Smooth muscle cell of the brain vasculature (primary cell): Measurements from ENCODE around the gene MAF.

Experiments
- DNase-seq: peaks from one replicate; pipeline ENCODE4 v3.0.0-alpha.2; 2012; ENCODE audit warnings: low read depth, low spot score

The MAF gene

GRCh38 chr16:79612207-79612606 lies 11.7 kb upstream of the MAF start:
- no peak for DNase-seq

- DNase-seq, result no peak
Observed at GRCh38 chr16:79610771-79611170, 10.2 kb upstream of the MAF start.

GRCh38 chr16:79609861-79610260 lies 9.3 kb upstream of the MAF start:
- no peak for DNase-seq

- no peak for DNase-seq
Observed at GRCh38 chr16:79608976-79609375, 8.4 kb upstream of the MAF start.

- DNase-seq, result no peak
Observed at GRCh38 chr16:79607587-79607986, 7.0 kb upstream of the MAF start.

- no peak for DNase-seq
Observed at GRCh38 chr16:79605999-79606398, 5.5 kb upstream of the MAF start.

GRCh38 chr16:79603055-79603454 lies 2.5 kb upstream of the MAF start:
- no peak for DNase-seq

- no peak for DNase-seq
Observed at GRCh38 chr16:79602628-79603014, 2.1 kb upstream of the MAF start.

- DNase-seq, result peak; percentile 72
Observed at GRCh38 chr16:79601931-79602627, 1.5 kb upstream of the MAF start.

- no peak for DNase-seq
Observed at GRCh38 chr16:79601092-79601930, 774 bp upstream of the MAF start.

- DNase-seq, result no peak
Observed at GRCh38 chr16:79599837-79600637, 500 bp downstream of the MAF start.

- no peak for DNase-seq
Observed at GRCh38 chr16:79599256-79599836, 1.2 kb downstream of the MAF start.

- no peak for DNase-seq
Observed at GRCh38 chr16:79598348-79599181, 2.0 kb downstream of the MAF start.

- DNase-seq, result no peak
Observed at GRCh38 chr16:79598063-79598347, 2.5 kb downstream of the MAF start.

GRCh38 chr16:79597277-79598062 lies 3.1 kb downstream of the MAF start:
- no peak for DNase-seq

- no peak for DNase-seq
Observed at GRCh38 chr16:79595931-79596450, 4.5 kb downstream of the MAF start.

- DNase-seq, result no peak
Observed at GRCh38 chr16:79595231-79595641, 5.3 kb downstream of the MAF start.

- DNase-seq, result no peak
Observed at GRCh38 chr16:79593754-79594153, 6.8 kb downstream of the MAF start.

- DNase-seq, result no peak
Observed at GRCh38 chr16:79593074-79593531, 7.4 kb downstream of the MAF start.

- DNase-seq, result no peak
Observed at GRCh38 chr16:79592186-79592585, 8.4 kb downstream of the MAF start.
